Neural cell (in vitro differentiated cells): Measurements from ENCODE around the gene KLC3. TPM values are rescaled to one million over a fixed set of nuclear protein-coding genes. Genes with fewer than 3 reads are reported as not detected.

Experiments used
- H2AFZ ChIP-seq: fragments of 200-600, 300-800 bp; sonication (generic), shearing (Covaris generic); 2 replicates; pipeline ENCODE4 v1.6.0; 2014; ENCODE audit warnings: low read depth, mild to moderate bottlenecking, antibody characterized with exemption, low read length, moderate library complexity
- H3F3A ChIP-seq: fragments of 200-600 bp; shearing (Covaris generic); 2 replicates; pipeline ENCODE4 v1.6.1; 2016; ENCODE audit warnings: mild to moderate bottlenecking, moderate library complexity, mixed read lengths, antibody characterized with exemption, low read length; ENCODE audit not compliant: insufficient read depth, poor library complexity, severe bottlenecking
- H3K27ac ChIP-seq: fragments of 200-600, 300-800 bp; sonication (generic), shearing (Covaris generic); 2 replicates; pipeline ENCODE4 v1.5.1; 2014; ENCODE audit warnings: mild to moderate bottlenecking, low read length, moderate library complexity
- H3K27me3 ChIP-seq: fragments of 300-800, 200-600 bp; sonication (generic), shearing (Covaris generic); 2 replicates; pipeline ENCODE4 v1.6.0; 2014; ENCODE audit warnings: mild to moderate bottlenecking, low read depth, low read length, moderate library complexity; ENCODE audit not compliant: insufficient read depth
- H3K36me3 ChIP-seq: fragments of 300-800, 200-600 bp; sonication (generic), shearing (Covaris generic); 2 replicates; pipeline ENCODE4 v1.5.1; 2014; ENCODE audit warnings: mild to moderate bottlenecking, antibody characterized with exemption, low read length, moderate library complexity; ENCODE audit not compliant: insufficient read depth
- H3K4me2 ChIP-seq: fragments of 300-800, 200-600 bp; sonication (generic), shearing (Covaris generic); 2 replicates; pipeline ENCODE4 v1.6.0; 2014; ENCODE audit warnings: mild to moderate bottlenecking, low read length
- H3K4me3 ChIP-seq: fragments of 300-800, 200-600 bp; sonication (generic), shearing (Covaris generic); 2 replicates; pipeline ENCODE4 v1.5.1; 2014; ENCODE audit warnings: mild to moderate bottlenecking, low read length, moderate library complexity
- H3K79me2 ChIP-seq: fragments of 200-600 bp; shearing (Covaris generic); replicated peaks from 2 replicates; pipeline ENCODE4 v1.6.0; 2014; ENCODE audit warnings: mild to moderate bottlenecking, low read length, moderate library complexity; ENCODE audit not compliant: insufficient read depth
- H3K9ac ChIP-seq: fragments of 300-800, 200-600 bp; sonication (generic), shearing (Covaris generic); 2 replicates; pipeline ENCODE4 v1.6.1; 2016; ENCODE audit warnings: mild to moderate bottlenecking, low read length, mixed read lengths
- H3K9me2 ChIP-seq: fragments of 200-600 bp; shearing (Covaris generic); 2 replicates; pipeline ENCODE4 v1.6.1; 2016; ENCODE audit warnings: mild to moderate bottlenecking, low read length, mixed read lengths; ENCODE audit not compliant: insufficient read depth
- H3K9me3 ChIP-seq: fragments of 200-600, 300-800 bp; sonication (generic), shearing (Covaris generic); 2 replicates; pipeline ENCODE4 v1.6.1; 2016; ENCODE audit warnings: mild to moderate bottlenecking, mixed run types, low read length, moderate library complexity, mixed read lengths
- H4K20me1 ChIP-seq: fragments of 200-600 bp; shearing (Covaris generic); 2 replicates; pipeline ENCODE4 v1.6.1; 2016; ENCODE audit warnings: mild to moderate bottlenecking, mixed run types; ENCODE audit not compliant: insufficient read depth
- EP300 ChIP-seq: fragments of 450-650 bp; conservative IDR thresholded peaks from 2 replicates; pipeline ENCODE4 v1.6.1; 2014; ENCODE audit warnings: antibody characterized with exemption, mild to moderate bottlenecking, moderate library complexity; ENCODE audit not compliant: poor library complexity, severe bottlenecking
- EZH2 ChIP-seq: fragments of 200-600, 300-800 bp; shearing (Covaris generic), sonication (generic); IDR thresholded peaks from 2 replicates; pipeline ENCODE4 v1.6.1; 2014; ENCODE audit warnings: antibody characterized with exemption, low read length, borderline replicate concordance, mild to moderate bottlenecking; ENCODE audit not compliant: insufficient read depth, poor library complexity, severe bottlenecking
- MXI1 ChIP-seq: fragments of 450-650 bp; conservative IDR thresholded peaks from 2 replicates; pipeline ENCODE4 v1.6.1; 2014; ENCODE audit warnings: antibody characterized with exemption, mild to moderate bottlenecking; ENCODE audit not compliant: poor library complexity, severe bottlenecking
- POLR2AphosphoS5 ChIP-seq: IDR thresholded peaks from 2 replicates; pipeline ENCODE4 v1.6.1; 2012
- RAD21 ChIP-seq: fragments of 450-650 bp; conservative IDR thresholded peaks from 2 replicates; pipeline ENCODE4 v1.6.1; 2014; ENCODE audit warnings: antibody characterized with exemption, mild to moderate bottlenecking, moderate library complexity
- SMC3 ChIP-seq: fragments of 450-650 bp; conservative IDR thresholded peaks from 2 replicates; pipeline ENCODE4 v1.6.1; 2014; ENCODE audit warnings: antibody characterized with exemption, mild to moderate bottlenecking, moderate library complexity; ENCODE audit not compliant: poor library complexity
- TAF1 ChIP-seq: IDR thresholded peaks from 2 replicates; pipeline ENCODE4 v1.6.1; 2012; ENCODE audit warnings: low read depth
- polyA plus RNA-seq: library from polyadenylated mRNA; depleted of rRNA; stranded (reverse); fragments of >200 nt; gene quantifications from 2 replicates; pipeline ENCODE4 v1.2.3, GENCODE V29; 2014
- TF ChIP-seq, protein P1 (sequence below): IDR thresholded peaks from 2 replicates; pipeline ENCODE4 v1.6.1; 2012; ENCODE audit warnings: borderline replicate concordance
- TF ChIP-seq, protein P2 (sequence below): fragments of 450-650 bp; IDR thresholded peaks from 2 replicates; pipeline ENCODE4 v1.5.1; 2014; ENCODE audit warnings: antibody characterized with exemption, mild to moderate bottlenecking, moderate library complexity; ENCODE audit not compliant: poor library complexity, severe bottlenecking

The KLC3 gene
- polyA plus RNA-seq, 1 donor from 2014 or later = not detected

DNA sequence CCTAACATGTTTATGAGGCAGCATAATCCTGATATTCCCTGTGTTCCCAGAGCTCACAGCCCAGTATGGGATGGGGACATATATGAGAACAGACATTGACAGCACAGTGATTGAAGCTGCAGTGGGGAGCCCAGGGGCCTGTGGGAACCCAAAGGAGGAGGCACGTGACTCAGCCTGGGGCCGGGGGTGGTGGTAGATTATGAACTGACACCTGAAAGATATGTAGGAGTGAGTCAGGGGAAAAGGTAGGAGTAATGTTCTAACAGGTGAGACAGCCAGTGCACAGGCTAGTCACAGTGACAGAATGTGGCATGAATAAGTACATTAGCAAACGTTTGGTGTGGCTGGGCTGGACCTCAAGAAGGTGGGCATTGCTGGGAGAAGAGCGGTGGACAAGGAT is 46.9 kb upstream of the KLC3 start:
- Histone ChIP-seq H3F3A (no peaks in the 10 kb centered on the region), H3K36me3 (peaks cover 17% of the 10 kb centered on the region)

DNA sequence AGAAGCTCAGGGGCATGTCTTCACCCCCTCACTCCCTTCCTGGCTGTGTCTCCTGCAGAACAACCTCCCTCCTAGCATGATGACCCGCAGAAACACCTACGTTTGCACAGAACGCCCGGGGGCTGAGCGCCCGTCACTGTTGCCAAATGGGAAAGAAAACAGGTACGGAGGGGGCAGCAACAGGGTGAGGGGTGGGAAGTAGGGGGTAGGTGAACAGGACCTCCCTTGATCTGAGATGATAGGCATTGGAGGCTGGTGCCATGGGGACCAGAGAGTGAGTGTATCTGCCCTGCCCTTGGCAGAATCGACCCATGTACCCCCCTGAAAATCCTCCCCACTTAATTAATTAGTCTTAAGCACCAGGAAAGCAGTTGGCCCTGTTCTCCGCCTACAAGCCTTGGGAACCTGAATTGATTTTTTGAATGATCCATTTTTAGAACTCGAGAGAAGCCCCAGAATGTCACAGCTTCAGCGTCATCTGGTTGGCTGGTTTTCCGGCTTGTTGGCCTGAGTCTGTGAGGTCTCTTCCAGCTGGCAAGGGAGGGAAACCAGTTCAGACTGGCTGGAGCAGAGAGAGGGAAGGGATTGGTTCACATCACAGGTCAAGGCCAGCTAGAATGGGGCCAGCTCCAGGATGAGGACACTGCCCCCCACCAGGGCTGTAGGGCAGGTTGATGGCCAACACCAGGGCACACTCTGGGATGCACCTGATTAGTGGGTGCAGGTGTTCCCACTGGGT is 46.1 kb upstream of the KLC3 start:
- no peaks in the 10 kb centered on the region for H3K79me2 ChIP-seq
- no peaks in the 10 kb centered on the region for H4K20me1 ChIP-seq
- no peaks in the 10 kb centered on the region for H3K9me3 ChIP-seq
- H3K9me2 ChIP-seq = no peaks in the 10 kb centered on the region
- no peak overlapping the region for H3K4me3 ChIP-seq
- H3K4me2 ChIP-seq = no peak overlapping the region
- H3K36me3 ChIP-seq = peaks cover 17% of the 10 kb centered on the region
- no peak overlapping the region for H3K27ac ChIP-seq
- H3F3A ChIP-seq = no peaks in the 10 kb centered on the region
- TF ChIP-seq EZH2 (no peak), POLR2AphosphoS5 (no peak), SMC3 (no peak), TAF1 (no peak), RAD21 (no peak), EP300 (no peak), MXI1 (no peak)
- TF ChIP-seq, protein P1, sequence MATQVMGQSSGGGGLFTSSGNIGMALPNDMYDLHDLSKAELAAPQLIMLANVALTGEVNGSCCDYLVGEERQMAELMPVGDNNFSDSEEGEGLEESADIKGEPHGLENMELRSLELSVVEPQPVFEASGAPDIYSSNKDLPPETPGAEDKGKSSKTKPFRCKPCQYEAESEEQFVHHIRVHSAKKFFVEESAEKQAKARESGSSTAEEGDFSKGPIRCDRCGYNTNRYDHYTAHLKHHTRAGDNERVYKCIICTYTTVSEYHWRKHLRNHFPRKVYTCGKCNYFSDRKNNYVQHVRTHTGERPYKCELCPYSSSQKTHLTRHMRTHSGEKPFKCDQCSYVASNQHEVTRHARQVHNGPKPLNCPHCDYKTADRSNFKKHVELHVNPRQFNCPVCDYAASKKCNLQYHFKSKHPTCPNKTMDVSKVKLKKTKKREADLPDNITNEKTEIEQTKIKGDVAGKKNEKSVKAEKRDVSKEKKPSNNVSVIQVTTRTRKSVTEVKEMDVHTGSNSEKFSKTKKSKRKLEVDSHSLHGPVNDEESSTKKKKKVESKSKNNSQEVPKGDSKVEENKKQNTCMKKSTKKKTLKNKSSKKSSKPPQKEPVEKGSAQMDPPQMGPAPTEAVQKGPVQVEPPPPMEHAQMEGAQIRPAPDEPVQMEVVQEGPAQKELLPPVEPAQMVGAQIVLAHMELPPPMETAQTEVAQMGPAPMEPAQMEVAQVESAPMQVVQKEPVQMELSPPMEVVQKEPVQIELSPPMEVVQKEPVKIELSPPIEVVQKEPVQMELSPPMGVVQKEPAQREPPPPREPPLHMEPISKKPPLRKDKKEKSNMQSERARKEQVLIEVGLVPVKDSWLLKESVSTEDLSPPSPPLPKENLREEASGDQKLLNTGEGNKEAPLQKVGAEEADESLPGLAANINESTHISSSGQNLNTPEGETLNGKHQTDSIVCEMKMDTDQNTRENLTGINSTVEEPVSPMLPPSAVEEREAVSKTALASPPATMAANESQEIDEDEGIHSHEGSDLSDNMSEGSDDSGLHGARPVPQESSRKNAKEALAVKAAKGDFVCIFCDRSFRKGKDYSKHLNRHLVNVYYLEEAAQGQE = no peak
- TF ChIP-seq, protein P2, sequence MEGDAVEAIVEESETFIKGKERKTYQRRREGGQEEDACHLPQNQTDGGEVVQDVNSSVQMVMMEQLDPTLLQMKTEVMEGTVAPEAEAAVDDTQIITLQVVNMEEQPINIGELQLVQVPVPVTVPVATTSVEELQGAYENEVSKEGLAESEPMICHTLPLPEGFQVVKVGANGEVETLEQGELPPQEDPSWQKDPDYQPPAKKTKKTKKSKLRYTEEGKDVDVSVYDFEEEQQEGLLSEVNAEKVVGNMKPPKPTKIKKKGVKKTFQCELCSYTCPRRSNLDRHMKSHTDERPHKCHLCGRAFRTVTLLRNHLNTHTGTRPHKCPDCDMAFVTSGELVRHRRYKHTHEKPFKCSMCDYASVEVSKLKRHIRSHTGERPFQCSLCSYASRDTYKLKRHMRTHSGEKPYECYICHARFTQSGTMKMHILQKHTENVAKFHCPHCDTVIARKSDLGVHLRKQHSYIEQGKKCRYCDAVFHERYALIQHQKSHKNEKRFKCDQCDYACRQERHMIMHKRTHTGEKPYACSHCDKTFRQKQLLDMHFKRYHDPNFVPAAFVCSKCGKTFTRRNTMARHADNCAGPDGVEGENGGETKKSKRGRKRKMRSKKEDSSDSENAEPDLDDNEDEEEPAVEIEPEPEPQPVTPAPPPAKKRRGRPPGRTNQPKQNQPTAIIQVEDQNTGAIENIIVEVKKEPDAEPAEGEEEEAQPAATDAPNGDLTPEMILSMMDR = no peak
- no peaks in the 10 kb centered on the region for H3K27me3 ChIP-seq
- H3K9ac ChIP-seq = no peak overlapping the region
- no peak overlapping the region for H2AFZ ChIP-seq

More for the DNA sequence above, 46.9 kb upstream of the KLC3 start:
- no peaks in the 10 kb centered on the region for H3K79me2 ChIP-seq
- H2AFZ ChIP-seq = no peak overlapping the region
- H3K9me2 ChIP-seq = no peaks in the 10 kb centered on the region
- H3K4me3 ChIP-seq = no peak overlapping the region
- H3K4me2 ChIP-seq = no peak overlapping the region
- H3K9ac ChIP-seq = no peak overlapping the region
- no peaks in the 10 kb centered on the region for H3K9me3 ChIP-seq
- no peak overlapping the region for H3K27ac ChIP-seq
- no peaks in the 10 kb centered on the region for H4K20me1 ChIP-seq
- no peaks in the 10 kb centered on the region for H3K27me3 ChIP-seq
- TF ChIP-seq, protein P2 = no peak
- TF ChIP-seq SMC3 (no peak), EP300 (no peak), MXI1 (no peak), TAF1 (no peak)
